Kidney (tissue), 14 donors: ENCODE measurements around the gene HSPB1. TPM values are rescaled to one million over a fixed set of nuclear protein-coding genes. Genes with fewer than 3 reads are reported as not detected.

Experiments used
- DNase-seq, 5 donors: peaks; one replicate each; pipeline ENCODE4 v3.0.0-alpha.2; 2013 to 2020
- FAIRE-seq: peaks from 2 replicates; lab custom pipeline; 2012; peaks lifted over from hg19 to GRCh38; lab: Jason Lieb, UNC
- H3K27ac ChIP-seq, 2 donors: one replicate each; pipeline ENCODE4 v1.7.0; 2013; ENCODE audit warnings: low read depth in 2 of 2, low read length in 2 of 2, inconsistent platforms in 1 of 2
- H3K27me3 ChIP-seq: one replicate; pipeline ENCODE4 v1.7.1; 2013; ENCODE audit warnings: low read length, inconsistent platforms; ENCODE audit not compliant: control insufficient read depth, insufficient read depth
- H3K36me3 ChIP-seq, 3 donors: one replicate each; pipeline versions ENCODE4 v1.7.0 to v1.7.1; 2013; ENCODE audit warnings: low read length in 3 of 3, control low read depth in 1 of 3, inconsistent platforms in 1 of 3; ENCODE audit not compliant: insufficient read depth in 3 of 3, control insufficient read depth in 2 of 3
- H3K4me1 ChIP-seq, 3 donors: one replicate each; pipeline versions ENCODE4 v1.7.0 to v1.7.1; 2013; ENCODE audit warnings: low read length in 3 of 3, inconsistent platforms in 1 of 3, low read depth in 1 of 3; ENCODE audit not compliant: control insufficient read depth in 2 of 3, insufficient read depth in 2 of 3
- H3K4me3 ChIP-seq, 3 donors: one replicate each; pipeline versions ENCODE4 v1.7.0 to v1.8.1; 2013; ENCODE audit warnings: low read length in 3 of 3, control low read depth in 1 of 3, inconsistent platforms in 1 of 3
- H3K9ac ChIP-seq, 3 donors: one replicate each; pipeline versions ENCODE4 v1.7.0 to v1.7.1; 2013; ENCODE audit warnings: low read length in 3 of 3, control low read depth in 1 of 3, inconsistent platforms in 1 of 3
- H3K9me3 ChIP-seq, 3 donors: one replicate each; pipeline versions ENCODE4 v1.7.0 to v1.7.1; 2013; ENCODE audit warnings: low read length in 3 of 3, control low read depth in 1 of 3, inconsistent platforms in 1 of 3; ENCODE audit not compliant: control insufficient read depth in 2 of 3, insufficient read depth in 1 of 3
- CTCF ChIP-seq: IDR thresholded peaks from 3 replicates; pipeline ENCODE4 v1.5.1; 2012; ENCODE audit warnings: mild to moderate bottlenecking, moderate library complexity, borderline replicate concordance; ENCODE audit not compliant: insufficient read depth; ENCODE audit errors: extremely low read depth
- intact Hi-C: fragments of 100-400 bp; cut with DNase I; formaldehyde crosslinking; loops from one replicate; pipeline ENCODE4 v1.11.1; 2022
- polyA plus RNA-seq: library from polyadenylated mRNA; stranded (reverse); fragments of 350-450 nt; fragmentation: Illumina TruSeq; extraction: RNeasy Lipid Tissue Mini Kit (QIAGEN cat#74804); gene quantifications from one replicate; pipeline ENCODE4 v1.2.3, GENCODE V29; 2014; ENCODE audit warnings: low read depth, low replicate concordance; ENCODE audit not compliant: insufficient read depth
- total RNA-seq: library from RNA; stranded (reverse); fragmentation: NEBNext Ultra II Directional; extraction: Animal tissue kit (Norgen Biotek cat#: 25700); gene quantifications from one replicate; pipeline ENCODE4 v1.2.1, GENCODE V29; 2021
- donor health status: control.
- donor health status: control.
- donor health status: control.
- donor health status: control.
- donor health status: control.
- donor health status: DM: yes; HTN: yes; CAD: no.
- donor health status: Normal renal cell carcinoma (clear cell type).

Gene HSPB1
- total and polyA plus RNA-seq, 2 donors from 2014 or later: 1,012 to 1,561 TPM

- no peak for DNase-seq
- peak overlapping the region in 2 of 3 donors; percentile 23 to 39 for H3K4me3 ChIP-seq
Measured at GRCh38 chr7:76281006-76281705, 21.3 kb upstream of the HSPB1 start.

GRCh38 chr7:76281706-76282343 is 20.6 kb upstream of the HSPB1 start:
- peak in 1 of 5 donors; percentile 60 for DNase-seq
- intact Hi-C loops: no loop called here
- H3K9me3 ChIP-seq: no peaks in the 10 kb centered on the region
- no peak overlapping the region for H3K4me3 ChIP-seq
- H3K27ac ChIP-seq: no peak overlapping the region
- peaks cover 22% of the 10 kb centered on the region for H3K27me3 ChIP-seq
- H3K9ac ChIP-seq: no peak overlapping the region
- no peaks in the 10 kb centered on the region for H3K36me3 ChIP-seq
- H3K4me1 ChIP-seq: peaks cover 0 to 7% (median 0%) of the 10 kb centered on the region in 3 donors
- TF ChIP-seq CTCF: no peak
- FAIRE-seq: no peak

More at GRCh38 chr7:76281006-76281705, 21.3 kb upstream of the HSPB1 start:
- Histone ChIP-seq H3K36me3 (no peaks in the 10 kb centered on the region), H3K27me3 (peaks cover 22% of the 10 kb centered on the region), H3K4me1 (peaks cover 0 to 7% (median 0%) of the 10 kb centered on the region in 3 donors), H3K9ac (no peak overlapping the region), H3K9me3 (no peaks in the 10 kb centered on the region), H3K27ac (no peak overlapping the region)
- no peak for FAIRE-seq
- intact Hi-C loops: no loop called here
- TF ChIP-seq CTCF: no peak

GRCh38 chr7:76282344-76283253 is 19.9 kb upstream of the HSPB1 start:
- Histone ChIP-seq H3K4me3 (no peak overlapping the region), H3K9ac (no peak overlapping the region), H3K36me3 (no peaks in the 10 kb centered on the region), H3K4me1 (peaks cover 0 to 7% (median 0%) of the 10 kb centered on the region in 3 donors), H3K9me3 (no peaks in the 10 kb centered on the region), H3K27ac (no peak overlapping the region), H3K27me3 (peaks cover 22% of the 10 kb centered on the region)
- intact Hi-C loops: no loop called here
- no peak for TF ChIP-seq CTCF
- DNase-seq (peak in 2 of 5 donors; percentile 55 to 78), FAIRE-seq (no peak)
